ENCODE results near the gene SNTG2. TPM values are rescaled to one million over a fixed set of nuclear protein-coding genes. Genes with fewer than 3 reads are reported as not detected.

The SNTG2 gene
- total and polyA plus RNA-seq, 2 donors (not counting 3 experiments of a cell fraction or from before 2014, with no cell fraction given), result not detected

GRCh38 chr2:1374287-1374686 is 423.6 kb downstream of the SNTG2 start:
- H3K27me3 ChIP-seq (ENCODE audit: control insufficient read depth in 2 of 2, insufficient read depth in 2 of 2, low read length in 2 of 2), result no peaks in the 10 kb centered on the region
- no peak for DNase-seq (ENCODE audit: low read depth, low spot score)
- H3K36me3 ChIP-seq (ENCODE audit: control insufficient read depth in 2 of 2, extremely low read depth in 1 of 2, insufficient read depth in 2 of 2, low read length in 2 of 2), result no peaks in the 10 kb centered on the region
- H3K27ac ChIP-seq (ENCODE audit: insufficient read depth, low read depth, low read length), result no peak overlapping the region
- peaks cover 3% of the 10 kb centered on the region for H3K9me3 ChIP-seq (replicated peaks; ENCODE audit: control insufficient read depth, insufficient read depth, low read length)
- ChIA-PET POLR2A (no interaction called here), CTCF (no interaction called here)
- no TSS peak for BruUV-seq (replicated peaks)
- no peaks in the 10 kb centered on the region for H3K4me1 ChIP-seq (ENCODE audit: control insufficient read depth, extremely low read depth, insufficient read depth, low read length)
- no peaks in the 10 kb centered on the region for H3K9me1 ChIP-seq (replicated peaks; ENCODE audit: control insufficient read depth, extremely low read depth, insufficient read depth, low read length)
- no peak overlapping the region for H3K9ac ChIP-seq (replicated peaks; ENCODE audit: extremely low read depth, insufficient read depth, low read length)
- no peak overlapping the region for H3K4me3 ChIP-seq (replicated peaks in 1 of 3; ENCODE audit: insufficient read depth in 1 of 3, low read depth in 1 of 3, low read length in 3 of 3)
- H3K4me2 ChIP-seq (ENCODE audit: insufficient read depth, low read length), result no peak overlapping the region
- dilution Hi-C loops (cut with MboI; ENCODE audit: extremely low pct_ligation_motif_present, low sequenced_read_pairs) (no loop called here), intact Hi-C loops (cut with micrococcal nuclease) (no loop called here)
- TF ChIP-seq FOS (IDR thresholded peaks at IDR 0.05; ENCODE audit: borderline replicate concordance, insufficient read depth, low read length), result no peak
- no peak for TF ChIP-seq CTCF (IDR thresholded peaks at IDR 0.05; ENCODE audit: extremely low read depth in 1 of 2, insufficient read depth in 1 of 2, low read depth in 1 of 2, low read length in 2 of 2)
- no peak for TF ChIP-seq EZH2 (IDR thresholded peaks at IDR 0.05; ENCODE audit: borderline replicate concordance, low read depth, low read length, severe bottlenecking)
- TF ChIP-seq POLR2AphosphoS5 (IDR thresholded peaks at IDR 0.05; ENCODE audit: insufficient read depth, low read depth, low read length), result no peak
- TF ChIP-seq POLR2A (IDR thresholded peaks at IDR 0.05; ENCODE audit: low read depth, low read length), result no peak
- TF ChIP-seq GATA2 (IDR thresholded peaks at IDR 0.05; ENCODE audit: insufficient read depth, insufficient read length, low read depth, low read length), result no peak
- TF ChIP-seq JUN (IDR thresholded peaks at IDR 0.05; ENCODE audit: borderline replicate concordance, insufficient read depth, insufficient read length, low read depth), result no peak
- no peak for TF ChIP-seq MAX (IDR thresholded peaks at IDR 0.05; ENCODE audit: insufficient read depth, insufficient read length)
- TF ChIP-seq MYC (IDR thresholded peaks at IDR 0.05; ENCODE audit: low read depth, low read length), result no peak
- H4K20me1 ChIP-seq (replicated peaks; ENCODE audit: control insufficient read depth, extremely low read depth, insufficient read depth, low read length), result no peaks in the 10 kb centered on the region
- no peak for FAIRE-seq
- no peaks in the 10 kb centered on the region for H3K79me2 ChIP-seq (ENCODE audit: control insufficient read depth, insufficient read depth, low read length)
- H2AFZ ChIP-seq (ENCODE audit: low read depth, low read length), result no peak overlapping the region
